ENCODE data around the gene HCST.

- no peak for TF ChIP-seq POLR2A (IDR thresholded peaks at IDR 0.05)
- TF ChIP-seq, protein P1, sequence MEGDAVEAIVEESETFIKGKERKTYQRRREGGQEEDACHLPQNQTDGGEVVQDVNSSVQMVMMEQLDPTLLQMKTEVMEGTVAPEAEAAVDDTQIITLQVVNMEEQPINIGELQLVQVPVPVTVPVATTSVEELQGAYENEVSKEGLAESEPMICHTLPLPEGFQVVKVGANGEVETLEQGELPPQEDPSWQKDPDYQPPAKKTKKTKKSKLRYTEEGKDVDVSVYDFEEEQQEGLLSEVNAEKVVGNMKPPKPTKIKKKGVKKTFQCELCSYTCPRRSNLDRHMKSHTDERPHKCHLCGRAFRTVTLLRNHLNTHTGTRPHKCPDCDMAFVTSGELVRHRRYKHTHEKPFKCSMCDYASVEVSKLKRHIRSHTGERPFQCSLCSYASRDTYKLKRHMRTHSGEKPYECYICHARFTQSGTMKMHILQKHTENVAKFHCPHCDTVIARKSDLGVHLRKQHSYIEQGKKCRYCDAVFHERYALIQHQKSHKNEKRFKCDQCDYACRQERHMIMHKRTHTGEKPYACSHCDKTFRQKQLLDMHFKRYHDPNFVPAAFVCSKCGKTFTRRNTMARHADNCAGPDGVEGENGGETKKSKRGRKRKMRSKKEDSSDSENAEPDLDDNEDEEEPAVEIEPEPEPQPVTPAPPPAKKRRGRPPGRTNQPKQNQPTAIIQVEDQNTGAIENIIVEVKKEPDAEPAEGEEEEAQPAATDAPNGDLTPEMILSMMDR (IDR thresholded peaks at IDR 0.05) = no peak
These were observed 18.7 kb downstream of the HCST start for GRCh38 chr19:35921012-35921411.
